ENCODE data around the gene SLC24A4. TPM values are rescaled to one million over a fixed set of nuclear protein-coding genes. Genes with fewer than 3 reads are reported as not detected.

The SLC24A4 gene
- total and polyA plus RNA-seq, 3 donors from 2014 or later, result 3.6 to 10.6 (median 8.5) TPM

DNA sequence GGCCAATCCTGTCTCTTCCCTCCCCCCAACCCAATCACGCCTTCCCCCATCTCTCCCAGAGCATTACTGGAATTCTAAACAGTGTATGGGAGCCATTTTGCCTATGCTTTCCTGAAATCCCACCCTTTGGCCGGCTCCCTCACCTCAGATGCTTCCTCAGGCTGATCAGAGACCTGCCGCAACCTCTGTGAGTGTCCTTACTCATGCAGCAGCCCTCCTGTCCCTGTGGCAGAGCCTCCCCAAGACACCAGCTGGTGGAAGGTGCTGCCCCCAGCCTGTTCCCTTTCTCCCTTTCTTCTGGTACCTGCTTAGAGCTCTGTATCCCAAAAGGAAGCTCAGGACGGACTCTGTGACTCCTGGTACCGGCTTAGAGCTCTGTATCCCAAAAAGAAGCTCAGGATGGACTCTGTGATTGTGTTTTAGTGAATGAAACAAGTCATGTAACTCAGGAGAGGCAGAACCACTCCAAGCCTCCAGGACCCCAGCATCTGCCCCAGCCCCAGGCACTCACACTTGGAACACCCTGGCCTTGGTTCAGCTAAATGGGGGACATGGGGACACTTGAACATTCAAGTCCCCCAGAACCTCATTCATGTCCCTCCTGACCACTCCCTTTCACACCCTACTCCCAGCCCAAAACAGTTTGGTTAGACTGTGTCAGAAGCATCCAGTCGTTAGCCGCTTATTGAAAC lies 161.3 kb downstream of the SLC24A4 start:
- DNase-seq, result no peak
- peaks cover 11% of the 10 kb centered on the region for H3K4me1 ChIP-seq
- intact Hi-C loops (cut with DNase I; ENCODE audit: low total_unique reads), result no loop called here
- no peaks in the 10 kb centered on the region for H3K27me3 ChIP-seq
- no peaks in the 10 kb centered on the region for H3K9me3 ChIP-seq
- TF ChIP-seq POLR2A (IDR thresholded peaks at IDR 0.05), result no peak
- TF ChIP-seq, protein P1, sequence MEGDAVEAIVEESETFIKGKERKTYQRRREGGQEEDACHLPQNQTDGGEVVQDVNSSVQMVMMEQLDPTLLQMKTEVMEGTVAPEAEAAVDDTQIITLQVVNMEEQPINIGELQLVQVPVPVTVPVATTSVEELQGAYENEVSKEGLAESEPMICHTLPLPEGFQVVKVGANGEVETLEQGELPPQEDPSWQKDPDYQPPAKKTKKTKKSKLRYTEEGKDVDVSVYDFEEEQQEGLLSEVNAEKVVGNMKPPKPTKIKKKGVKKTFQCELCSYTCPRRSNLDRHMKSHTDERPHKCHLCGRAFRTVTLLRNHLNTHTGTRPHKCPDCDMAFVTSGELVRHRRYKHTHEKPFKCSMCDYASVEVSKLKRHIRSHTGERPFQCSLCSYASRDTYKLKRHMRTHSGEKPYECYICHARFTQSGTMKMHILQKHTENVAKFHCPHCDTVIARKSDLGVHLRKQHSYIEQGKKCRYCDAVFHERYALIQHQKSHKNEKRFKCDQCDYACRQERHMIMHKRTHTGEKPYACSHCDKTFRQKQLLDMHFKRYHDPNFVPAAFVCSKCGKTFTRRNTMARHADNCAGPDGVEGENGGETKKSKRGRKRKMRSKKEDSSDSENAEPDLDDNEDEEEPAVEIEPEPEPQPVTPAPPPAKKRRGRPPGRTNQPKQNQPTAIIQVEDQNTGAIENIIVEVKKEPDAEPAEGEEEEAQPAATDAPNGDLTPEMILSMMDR (IDR thresholded peaks at IDR 0.05), result no peak
- H3K27ac ChIP-seq, result no peak overlapping the region
- no peak overlapping the region for H3K4me3 ChIP-seq
- WGBS, 2 donors, result 90 to 95% methylated on average over 5 to 7 of the region's 7 CpGs
- no peaks in the 10 kb centered on the region for H3K36me3 ChIP-seq (ENCODE audit: low read depth, missing control alignments)

DNA sequence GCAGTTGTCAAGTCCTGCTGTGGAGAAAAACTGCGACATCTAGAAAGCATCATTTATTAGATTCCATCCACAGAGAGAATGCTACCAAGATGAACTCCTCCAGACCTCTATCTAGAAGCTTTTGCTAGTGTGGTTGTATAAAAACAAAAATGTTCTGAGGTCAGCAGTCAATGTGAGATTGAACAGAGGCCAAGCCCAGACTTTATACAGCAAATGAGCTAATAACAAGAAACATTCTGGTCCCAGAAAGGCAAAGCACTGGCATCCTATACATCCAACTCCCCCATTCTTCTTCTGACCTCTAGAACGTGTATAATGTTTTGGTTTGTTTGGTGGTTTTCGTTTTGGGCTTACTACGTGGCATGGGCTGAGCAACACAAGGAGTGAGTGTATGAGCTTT lies 163.9 kb downstream of the SLC24A4 start:
- no peaks in the 10 kb centered on the region for H3K27me3 ChIP-seq
- intact Hi-C loops (cut with DNase I; ENCODE audit: low total_unique reads), result no loop called here
- H3K36me3 ChIP-seq (ENCODE audit: low read depth, missing control alignments), result no peaks in the 10 kb centered on the region
- 68 to 85% methylated on average over 4 of the region's 4 CpGs for WGBS, 2 donors
- no peak overlapping the region for H3K4me3 ChIP-seq
- H3K9me3 ChIP-seq, result no peaks in the 10 kb centered on the region
- no peak overlapping the region for H3K27ac ChIP-seq
- no peak for DNase-seq
- peaks cover 1% of the 10 kb centered on the region for H3K4me1 ChIP-seq
- TF ChIP-seq POLR2A (IDR thresholded peaks at IDR 0.05), result no peak
- TF ChIP-seq, protein P1 (IDR thresholded peaks at IDR 0.05), result no peak

DNA sequence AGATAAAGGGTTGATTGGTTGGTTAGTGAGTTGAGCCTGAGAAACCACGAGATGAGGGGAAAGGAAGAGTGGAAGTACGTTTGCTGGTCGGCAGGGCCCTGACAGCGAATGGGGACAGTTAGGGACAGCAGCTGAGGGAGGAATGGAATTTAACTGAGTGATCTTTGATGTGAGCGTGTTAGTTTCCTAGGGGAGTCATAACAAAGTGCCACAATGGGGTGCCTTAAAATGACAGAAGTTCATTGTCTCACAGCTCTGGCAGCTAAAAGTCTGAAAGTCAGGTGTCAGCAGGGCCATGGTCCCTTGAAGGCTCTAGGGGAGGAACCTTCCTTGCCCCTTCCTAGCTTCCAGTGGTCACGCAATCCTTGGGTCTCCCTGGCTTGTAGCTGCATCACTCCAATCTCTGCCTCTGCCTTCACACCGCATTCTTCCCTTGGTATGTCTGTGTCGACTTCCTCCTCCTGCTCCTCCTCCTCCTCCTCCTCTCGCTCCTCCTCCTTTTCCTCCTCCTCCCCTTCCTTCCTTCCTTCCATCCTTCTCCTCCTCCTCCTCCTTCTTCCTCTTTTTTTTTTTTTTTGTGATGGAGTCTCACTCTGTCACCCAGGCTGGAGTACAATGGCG lies 164.7 kb downstream of the SLC24A4 start:
- intact Hi-C loops (cut with DNase I; ENCODE audit: low total_unique reads), result no loop called here
- TF ChIP-seq, protein P1 (IDR thresholded peaks at IDR 0.05), result no peak
- TF ChIP-seq POLR2A (IDR thresholded peaks at IDR 0.05), result no peak
- DNase-seq, result peak; percentile 7
- Histone ChIP-seq H3K4me1 (no peaks in the 10 kb centered on the region), H3K9me3 (no peaks in the 10 kb centered on the region), H3K36me3 (ENCODE audit: low read depth, missing control alignments) (no peaks in the 10 kb centered on the region), H3K27ac (no peak overlapping the region), H3K4me3 (no peak overlapping the region), H3K27me3 (no peaks in the 10 kb centered on the region)
- WGBS, 2 donors, result 80 to 87% methylated on average over 10 of the region's 10 CpGs

DNA sequence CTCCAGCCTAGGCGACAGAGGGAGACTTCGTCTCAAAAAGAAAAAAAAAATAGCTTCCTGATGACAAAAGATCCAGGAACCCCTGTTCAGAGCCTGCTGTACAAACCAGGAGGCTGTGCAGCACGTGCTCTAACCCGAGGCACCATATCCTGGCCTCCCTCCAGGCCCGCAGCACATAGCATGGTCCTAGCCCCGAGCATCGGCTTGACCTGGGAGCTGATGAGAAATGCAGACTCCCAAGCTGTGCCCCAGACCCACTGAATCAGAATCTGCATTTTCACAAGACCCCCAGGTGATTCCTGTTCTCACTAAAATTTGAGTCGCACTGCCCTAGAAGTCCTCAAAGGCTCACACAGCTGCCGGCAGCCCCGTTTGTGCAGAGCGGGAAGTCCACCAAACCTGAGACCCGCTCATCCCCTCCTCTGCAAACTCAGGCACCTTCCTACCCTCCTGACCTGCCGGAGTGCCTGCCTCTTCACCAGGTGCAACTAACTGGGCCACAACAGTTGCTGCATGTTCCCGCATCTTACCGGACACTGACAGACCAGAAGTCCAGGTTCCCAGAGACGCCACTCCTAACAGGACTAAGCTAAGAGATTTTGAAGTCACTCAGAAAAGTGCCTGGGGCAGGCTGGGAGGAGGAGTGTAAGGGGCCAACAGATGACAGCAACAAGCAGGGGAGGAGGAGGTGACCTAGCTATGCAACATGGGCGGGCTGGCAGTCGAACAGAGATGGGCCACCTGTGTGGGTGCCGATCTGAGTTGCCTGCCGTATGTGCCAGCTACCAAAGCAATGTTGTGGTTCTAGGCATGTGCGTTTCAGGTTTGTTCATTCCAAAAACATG lies 166.7 kb downstream of the SLC24A4 start:
- no peaks in the 10 kb centered on the region for H3K36me3 ChIP-seq (ENCODE audit: low read depth, missing control alignments)
- H3K27ac ChIP-seq, result no peak overlapping the region
- DNase-seq, result peak; percentile 11
- no peak for TF ChIP-seq POLR2A (IDR thresholded peaks at IDR 0.05)
- TF ChIP-seq, protein P1 (IDR thresholded peaks at IDR 0.05), result no peak
- intact Hi-C loops (cut with DNase I; ENCODE audit: low total_unique reads), result no loop called here
- WGBS, 2 donors, result 89 to 97% methylated on average over 16 to 21 of the region's 21 CpGs
- H3K9me3 ChIP-seq, result no peaks in the 10 kb centered on the region
- H3K4me1 ChIP-seq, result no peaks in the 10 kb centered on the region
- no peak overlapping the region for H3K4me3 ChIP-seq
- H3K27me3 ChIP-seq, result no peaks in the 10 kb centered on the region

All from testis (tissue), 3 donors.